Measurements from ENCODE around the gene MECR.
A peak's percentile ranks its signal among the peaks of the same experiment; 100 is the strongest.
"Not testable (repeated sequence)": the region's sequence is repeated elsewhere in the genome, so short reads cannot be mapped to it uniquely, and the experiment has no call there.

MECR gene

GRCh38 chr1:29243023-29243870, 12.5 kb upstream of the MECR start:
- DNase-seq (ENCODE audit: insufficient read length): no peak
- no peak for FAIRE-seq
- TF ChIP-seq POLR2A (IDR thresholded peaks at IDR 0.05; ENCODE audit: low read depth, low read length): no peak
- TF ChIP-seq TAF1 (IDR thresholded peaks at IDR 0.05; ENCODE audit: borderline replicate concordance, low read depth, low read length): no peak
- TF ChIP-seq POLR2AphosphoS5 (IDR thresholded peaks at IDR 0.05; ENCODE audit: low read depth, low read length): no peak

GRCh38 chr1:29240986-29241385, 10.3 kb upstream of the MECR start:
- FAIRE-seq: no peak
- TF ChIP-seq POLR2A (IDR thresholded peaks at IDR 0.05; ENCODE audit: low read depth, low read length): no peak
- TF ChIP-seq TAF1 (IDR thresholded peaks at IDR 0.05; ENCODE audit: borderline replicate concordance, low read depth, low read length): no peak
- no peak for TF ChIP-seq POLR2AphosphoS5 (IDR thresholded peaks at IDR 0.05; ENCODE audit: low read depth, low read length)
- no peak for DNase-seq (ENCODE audit: insufficient read length)

- no peak for FAIRE-seq
- DNase-seq (ENCODE audit: insufficient read length): no peak
- TF ChIP-seq POLR2A (IDR thresholded peaks at IDR 0.05; ENCODE audit: low read depth, low read length): no peak
Observed at GRCh38 chr1:29240400-29240837, 9.7 kb upstream of the MECR start.

- TF ChIP-seq POLR2AphosphoS5 (IDR thresholded peaks at IDR 0.05; ENCODE audit: low read depth, low read length) (no peak), TAF1 (IDR thresholded peaks at IDR 0.05; ENCODE audit: borderline replicate concordance, low read depth, low read length) (no peak), POLR2A (IDR thresholded peaks at IDR 0.05; ENCODE audit: low read depth, low read length) (no peak)
- no peak for DNase-seq (ENCODE audit: insufficient read length)
- no peak for FAIRE-seq
Observed at GRCh38 chr1:29239142-29239541, 8.4 kb upstream of the MECR start.

DNA sequence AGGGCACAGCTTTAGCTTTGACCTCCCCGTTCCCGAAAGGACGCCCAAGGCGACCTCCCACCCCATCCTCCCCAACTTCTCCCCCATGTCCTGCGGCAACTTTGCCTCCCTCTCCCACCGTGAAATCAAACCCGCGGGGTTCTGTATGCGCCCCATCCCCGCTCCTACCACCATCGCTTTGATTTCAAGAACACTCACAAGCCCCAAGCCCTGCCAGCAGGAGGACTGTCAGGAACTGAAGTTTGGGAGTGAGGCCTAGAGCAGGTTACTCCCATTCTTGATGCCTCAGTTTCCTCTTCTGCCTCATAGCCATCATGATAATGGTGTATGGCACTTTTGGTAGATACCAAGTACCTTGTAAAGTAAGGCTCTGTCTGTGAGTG, 7.9 kb upstream of the MECR start:
- no peak for DNase-seq (ENCODE audit: insufficient read length)
- TF ChIP-seq TAF1 (IDR thresholded peaks at IDR 0.05; ENCODE audit: borderline replicate concordance, low read depth, low read length) (no peak), POLR2AphosphoS5 (IDR thresholded peaks at IDR 0.05; ENCODE audit: low read depth, low read length) (no peak), POLR2A (IDR thresholded peaks at IDR 0.05; ENCODE audit: low read depth, low read length) (no peak)
- no peak for FAIRE-seq

- FAIRE-seq: no peak
- DNase-seq (ENCODE audit: insufficient read length): peak; percentile 31
- TF ChIP-seq TAF1 (IDR thresholded peaks at IDR 0.05; ENCODE audit: borderline replicate concordance, low read depth, low read length) (no peak), POLR2A (IDR thresholded peaks at IDR 0.05; ENCODE audit: low read depth, low read length) (no peak), POLR2AphosphoS5 (IDR thresholded peaks at IDR 0.05; ENCODE audit: low read depth, low read length) (no peak)
Observed at GRCh38 chr1:29237852-29238619, 7.3 kb upstream of the MECR start.

DNA sequence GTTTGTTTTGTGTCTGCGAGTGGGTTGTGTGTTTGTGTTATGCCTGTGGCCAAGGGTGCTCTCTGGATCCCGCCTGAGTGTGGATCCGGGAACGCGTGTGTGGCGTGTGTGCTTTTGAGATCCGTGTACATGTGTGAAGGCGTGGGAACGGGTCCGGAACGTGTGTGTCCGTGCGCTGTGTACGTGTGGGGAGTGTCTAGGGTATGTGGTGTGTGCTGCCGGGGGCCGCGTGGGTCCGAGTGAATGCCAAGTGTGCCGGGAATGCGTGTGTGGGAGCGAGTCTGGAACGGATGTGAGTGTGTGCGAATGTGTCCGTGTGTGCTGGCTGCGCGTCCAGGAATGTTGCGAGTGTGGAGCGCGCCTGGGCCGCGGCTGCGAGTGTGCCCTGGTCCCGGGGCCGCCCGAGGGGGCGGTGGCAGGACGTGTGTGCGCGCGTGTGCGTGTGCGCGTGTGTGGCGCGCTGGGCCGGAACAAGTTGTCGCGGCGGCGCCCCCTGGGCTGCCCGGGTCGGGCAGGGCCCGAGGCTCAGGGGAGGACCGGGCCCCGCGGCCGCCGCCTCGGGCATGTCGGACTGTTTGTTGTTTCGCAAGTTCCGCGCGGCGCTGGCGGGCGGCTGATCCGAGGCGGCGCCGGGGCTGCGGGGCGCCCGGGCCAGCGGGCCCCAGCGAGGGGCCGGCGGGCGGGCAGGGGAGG, 6.5 kb upstream of the MECR start:
- TF ChIP-seq POLR2AphosphoS5 (IDR thresholded peaks at IDR 0.05; ENCODE audit: low read depth, low read length) (no peak), POLR2A (IDR thresholded peaks at IDR 0.05; ENCODE audit: low read depth, low read length) (no peak)
- FAIRE-seq (peak; percentile 44), DNase-seq (ENCODE audit: insufficient read length) (no peak)

DNA sequence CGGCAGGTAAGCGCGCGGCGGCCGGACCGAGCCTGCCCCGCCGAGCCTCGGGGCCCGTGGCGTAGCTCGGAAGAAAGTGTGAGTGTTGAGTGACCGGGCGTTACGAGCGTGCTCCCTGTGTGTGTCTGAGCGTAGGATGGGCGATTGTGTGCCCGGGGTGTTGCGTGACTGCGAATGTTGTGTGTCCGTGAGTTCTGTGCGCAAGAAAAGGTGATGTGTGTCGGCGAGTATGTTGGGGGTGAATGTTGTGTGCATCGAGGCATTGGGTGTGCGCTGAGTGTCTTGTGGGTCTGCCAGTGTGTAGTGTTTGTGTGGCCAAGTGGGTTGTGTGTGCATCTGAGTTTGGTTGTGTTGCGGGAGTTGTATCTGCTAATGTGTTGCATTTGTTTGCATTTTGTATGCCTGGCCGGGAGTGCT, 6.0 kb upstream of the MECR start:
- FAIRE-seq (peak; percentile 42), DNase-seq (ENCODE audit: insufficient read length) (no peak)
- TF ChIP-seq POLR2A (IDR thresholded peaks at IDR 0.05; ENCODE audit: low read depth, low read length) (no peak), TAF1 (IDR thresholded peaks at IDR 0.05; ENCODE audit: borderline replicate concordance, low read depth, low read length) (no peak), POLR2AphosphoS5 (IDR thresholded peaks at IDR 0.05; ENCODE audit: low read depth, low read length) (no peak)

- DNase-seq (ENCODE audit: insufficient read length): peak; percentile 91
- peak; percentile 73 for FAIRE-seq
- TF ChIP-seq POLR2AphosphoS5 (IDR thresholded peaks at IDR 0.05; ENCODE audit: low read depth, low read length) (no peak), POLR2A (IDR thresholded peaks at IDR 0.05; ENCODE audit: low read depth, low read length) (no peak), TAF1 (IDR thresholded peaks at IDR 0.05; ENCODE audit: borderline replicate concordance, low read depth, low read length) (no peak)
Observed at GRCh38 chr1:29235955-29236711, 5.4 kb upstream of the MECR start, which contains the start of gene PTPRU. PTPRU (plus strand) TSS chr1:29236522; CDS start chr1:29236645, 123 bp downstream.

DNA sequence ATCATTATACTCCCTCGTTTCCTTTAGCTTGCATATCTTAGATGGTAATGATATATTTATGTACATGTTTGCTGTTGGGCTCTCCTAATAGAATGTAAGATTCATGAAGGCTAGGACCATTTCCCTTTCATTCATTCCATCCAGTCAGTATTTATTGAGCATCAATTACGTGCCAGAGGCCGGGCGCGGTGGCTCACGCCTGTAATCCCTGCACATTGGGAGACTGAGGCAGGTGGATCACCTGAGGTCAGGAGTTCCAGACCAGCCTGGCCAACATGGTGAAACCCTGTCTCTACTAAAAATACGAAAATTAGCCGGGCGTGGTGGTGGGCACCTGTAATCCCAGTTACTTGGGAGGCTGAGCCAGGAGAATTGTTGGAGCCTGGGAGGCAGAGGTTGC, 4.1 kb upstream of the MECR start:
- not testable (repeated sequence) for DNase-seq (ENCODE audit: insufficient read length); FAIRE-seq

- TF ChIP-seq TAF1 (IDR thresholded peaks at IDR 0.05; ENCODE audit: borderline replicate concordance, low read depth, low read length): no peak
- no peak for TF ChIP-seq POLR2A (IDR thresholded peaks at IDR 0.05; ENCODE audit: low read depth, low read length)
- no peak for TF ChIP-seq POLR2AphosphoS5 (IDR thresholded peaks at IDR 0.05; ENCODE audit: low read depth, low read length)
- DNase-seq (ENCODE audit: insufficient read length) (no peak), FAIRE-seq (no peak)
Observed at GRCh38 chr1:29234471-29234870, 3.7 kb upstream of the MECR start.

Measured in GM12892 (cell line).